ENCODE results near the gene ARMH2. TPM values are rescaled to one million over a fixed set of nuclear protein-coding genes. Genes with fewer than 3 reads are reported as not detected.

The ARMH2 gene
- not detected for total RNA-seq
- not detected for polyA plus RNA-seq
- long read RNA-seq, donor 1 = 0 reads
- long read RNA-seq, donor 2 = 0 reads
- long read RNA-seq, donor 3 = 0 reads
- long read RNA-seq, donor 4 = 0 reads
- long read RNA-seq, donor 5 = 0 reads
- long read RNA-seq, donor 6 = 0 reads
- long read RNA-seq, donor 7 = 0 reads
- long read RNA-seq, donor 8 = 0 reads
- long read RNA-seq, donor 9 = 0 reads
- long read RNA-seq, donor 10 = 0 reads

GRCh38 chr6:24798740-24799540 is at the start of gene ARMH2:
Gene ARMH2, minus strand, starts transcription at chr6:24798917. Its CDS starts 60 bp downstream, at chr6:24798857.
- TF ChIP-seq POLR2AphosphoS5 (IDR thresholded peaks at IDR 0.05) = no peak
- no peak for TF ChIP-seq CTCF (IDR thresholded peaks at IDR 0.05)
- intact Hi-C loops (cut with DNase I; ENCODE audit: low total_unique reads) = no loop called here
- H3K27ac ChIP-seq = no peak within 1 kb of the TSS
- H3K9me3 ChIP-seq = no peaks in the 10 kb centered on the region
- H3K4me1 ChIP-seq = no peaks in the 10 kb centered on the region
- no peak for DNase-seq
- no peaks in the 10 kb centered on the region for H3K36me3 ChIP-seq
- 91 to 95% (median 92%) methylated on average over 13 of the region's 13 CpGs for WGBS, 5 donors
- no peak within 1 kb of the TSS for H3K4me3 ChIP-seq
- no peaks in the 10 kb centered on the region for H3K27me3 ChIP-seq

DNA sequence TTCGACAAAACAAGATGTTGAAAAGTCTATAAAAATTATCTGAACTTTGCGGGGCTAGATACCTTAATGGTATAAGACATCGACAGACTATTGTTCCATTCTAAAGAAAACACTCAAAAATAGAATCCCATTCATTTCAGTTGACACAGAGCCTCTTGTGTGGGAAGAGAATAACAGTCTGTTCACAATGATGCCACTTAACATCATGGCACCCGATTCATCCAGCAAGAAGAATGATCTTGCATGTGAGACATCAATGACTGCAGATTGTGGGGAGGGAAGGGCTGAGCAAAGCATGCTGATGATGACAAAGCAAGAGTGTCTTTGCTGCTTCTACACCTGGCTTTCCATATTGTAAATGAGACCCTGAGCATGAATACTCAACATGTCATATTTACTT is 49.7 kb upstream of the ARMH2 start:
- H3K4me1 ChIP-seq = no peaks in the 10 kb centered on the region
- no peak overlapping the region for H3K4me3 ChIP-seq
- H3K36me3 ChIP-seq = peaks cover 0 to 62% (median 54%) of the 10 kb centered on the region in 4 donors
- H3K27me3 ChIP-seq = no peaks in the 10 kb centered on the region
- DNase-seq = no peak
- intact Hi-C loops (cut with DNase I; ENCODE audit: low total_unique reads) = no loop called here
- TF ChIP-seq POLR2AphosphoS5 (IDR thresholded peaks at IDR 0.05) (no peak), POLR2A (IDR thresholded peaks at IDR 0.05) (no peak), EP300 (IDR thresholded peaks at IDR 0.05) (no peak), CTCF (IDR thresholded peaks at IDR 0.05) (no peak)
- WGBS, 5 donors = 88 to 96% (median 95%) methylated on average over 4 of the region's 4 CpGs
- no peaks in the 10 kb centered on the region for H3K9me3 ChIP-seq
- H3K27ac ChIP-seq = no peak overlapping the region

GRCh38 chr6:24847402-24847801 is 48.7 kb upstream of the ARMH2 start:
- Histone ChIP-seq H3K9me3 (no peaks in the 10 kb centered on the region), H3K4me3 (no peak overlapping the region), H3K4me1 (no peaks in the 10 kb centered on the region), H3K27ac (no peak overlapping the region), H3K27me3 (no peaks in the 10 kb centered on the region), H3K36me3 (peaks cover 0 to 71% (median 60%) of the 10 kb centered on the region in 4 donors)
- 85 to 97% (median 95%) methylated on average over 7 of the region's 7 CpGs for WGBS, 5 donors
- TF ChIP-seq POLR2A (IDR thresholded peaks at IDR 0.05) = no peak
- no peak for TF ChIP-seq CTCF (IDR thresholded peaks at IDR 0.05)
- no peak for TF ChIP-seq POLR2AphosphoS5 (IDR thresholded peaks at IDR 0.05)
- no peak for TF ChIP-seq EP300 (IDR thresholded peaks at IDR 0.05)
- DNase-seq = no peak
- intact Hi-C loops (cut with DNase I; ENCODE audit: low total_unique reads) = no loop called here

GRCh38 chr6:24845578-24845977 is 46.9 kb upstream of the ARMH2 start:
- no peak for DNase-seq
- Histone ChIP-seq H3K4me1 (no peaks in the 10 kb centered on the region), H3K4me3 (no peak overlapping the region), H3K9me3 (no peaks in the 10 kb centered on the region), H3K27ac (no peak overlapping the region), H3K27me3 (no peaks in the 10 kb centered on the region), H3K36me3 (peaks cover 0 to 74% (median 67%) of the 10 kb centered on the region in 4 donors)
- WGBS, 5 donors = 89 to 96% (median 94%) methylated on average over 4 of the region's 4 CpGs
- TF ChIP-seq CTCF (IDR thresholded peaks at IDR 0.05) (no peak), POLR2AphosphoS5 (IDR thresholded peaks at IDR 0.05) (no peak), EP300 (IDR thresholded peaks at IDR 0.05) (no peak), POLR2A (IDR thresholded peaks at IDR 0.05) (no peak)
- intact Hi-C loops (cut with DNase I; ENCODE audit: low total_unique reads) = no loop called here

Data from stomach (tissue), 19 donors.